Stimulated activated CD8-positive, alpha-beta memory T cell treated with anti-CD3 and anti-CD28 coated beads, Interleukin-2, amount 100 ng/mL, for 1 hour (primary cell): ENCODE data around the gene ZBTB7A.
A peak's percentile ranks its signal among the peaks of the same experiment; 100 is the strongest.

ENCODE experiments used
- DNase-seq, 2 donors: peaks; one replicate each; pipeline ENCODE4 v3.0.0-alpha.2; 2020; ENCODE audit warnings: low read depth in 2 of 2

The ZBTB7A gene

DNA sequence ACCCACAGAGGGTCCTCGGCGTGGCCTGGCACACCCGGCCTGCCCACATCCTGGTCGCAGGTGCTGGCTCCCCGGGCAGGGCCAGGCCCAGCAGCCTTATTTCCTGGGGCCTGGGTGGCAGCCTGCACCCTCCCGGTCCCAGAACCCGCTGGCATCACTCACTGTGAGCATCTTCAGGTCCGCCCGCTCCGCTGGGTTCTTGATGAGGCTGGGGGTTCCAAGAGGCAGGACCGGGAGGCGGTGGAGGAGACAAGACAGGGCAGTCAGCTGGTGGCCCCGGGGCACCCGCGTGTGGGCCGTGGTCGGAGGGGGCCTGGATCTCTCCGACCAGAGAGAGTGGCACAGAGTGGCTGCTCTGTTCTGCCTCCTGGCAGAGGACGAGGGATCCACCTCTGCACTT lies 27.6 kb upstream of the ZBTB7A start:
- DNase-seq = no peak

DNA sequence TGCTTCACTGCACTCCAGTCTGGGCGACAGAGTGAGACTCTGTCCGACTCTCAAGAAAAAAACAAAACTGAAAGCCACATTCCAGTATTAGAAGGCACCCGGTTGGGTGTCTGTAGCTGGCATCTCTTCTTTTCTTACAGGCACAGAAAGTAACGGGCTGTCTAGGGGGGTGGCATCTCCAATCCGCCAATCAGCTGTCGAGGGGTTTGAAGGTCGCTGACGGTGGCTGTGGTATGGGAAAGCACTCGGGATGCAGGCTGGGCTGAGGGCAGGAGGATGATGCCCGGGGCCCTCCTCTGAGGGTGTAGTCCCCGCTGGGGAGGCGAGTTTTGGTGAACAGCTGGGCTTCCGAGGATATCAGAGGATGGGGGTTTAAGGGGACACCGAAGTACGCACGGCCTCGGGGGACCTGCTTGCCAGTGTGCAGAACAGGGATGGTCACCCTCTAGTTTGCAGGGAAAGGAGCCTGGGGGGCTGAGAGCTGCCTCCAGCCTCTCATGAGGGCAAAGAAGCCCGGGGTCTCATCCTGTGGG lies 27.0 kb upstream of the ZBTB7A start:
- no peak for DNase-seq

DNA sequence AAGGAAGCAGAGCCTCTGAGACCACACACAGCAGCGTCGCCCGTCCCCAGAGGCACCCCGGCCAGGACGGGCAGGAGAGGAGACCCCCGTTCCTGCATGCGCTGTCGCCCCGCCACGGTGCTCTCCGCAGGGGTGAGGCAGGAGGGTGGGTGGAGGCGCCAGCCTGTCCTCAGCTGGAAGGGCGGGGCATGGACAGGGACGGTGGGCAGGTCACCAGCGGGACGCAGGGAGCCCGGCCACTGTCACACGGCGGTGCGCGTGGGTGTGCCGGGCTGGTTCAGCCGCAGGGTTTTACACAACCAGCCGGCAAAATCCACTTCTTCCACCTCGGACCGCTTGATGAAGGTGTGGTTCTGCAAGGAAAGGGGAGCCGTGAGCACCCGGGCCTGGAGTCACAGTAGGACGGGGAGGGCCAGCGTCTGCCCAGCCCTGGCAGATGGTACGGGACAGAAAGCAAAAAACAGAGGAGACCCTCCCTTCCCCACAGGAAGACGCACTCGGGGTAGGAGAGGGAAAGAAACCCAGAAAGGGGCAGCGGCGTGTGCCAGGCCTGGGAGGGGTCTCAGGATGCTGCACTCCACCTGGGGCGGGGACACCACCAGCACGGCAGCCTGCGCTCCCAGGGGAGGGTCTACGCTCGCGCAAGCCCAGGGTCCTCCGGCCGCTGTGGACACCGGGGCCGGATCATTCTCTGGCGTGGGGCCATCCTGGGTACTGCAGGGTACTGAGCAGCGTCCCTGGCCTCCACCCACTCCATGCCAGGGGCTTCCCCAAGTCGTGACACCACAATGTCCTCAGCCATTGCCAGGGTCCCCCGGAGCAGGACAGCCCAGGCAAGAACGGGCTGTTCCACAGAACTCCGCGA lies 23.9 kb upstream of the ZBTB7A start:
- DNase-seq = no peak

DNA sequence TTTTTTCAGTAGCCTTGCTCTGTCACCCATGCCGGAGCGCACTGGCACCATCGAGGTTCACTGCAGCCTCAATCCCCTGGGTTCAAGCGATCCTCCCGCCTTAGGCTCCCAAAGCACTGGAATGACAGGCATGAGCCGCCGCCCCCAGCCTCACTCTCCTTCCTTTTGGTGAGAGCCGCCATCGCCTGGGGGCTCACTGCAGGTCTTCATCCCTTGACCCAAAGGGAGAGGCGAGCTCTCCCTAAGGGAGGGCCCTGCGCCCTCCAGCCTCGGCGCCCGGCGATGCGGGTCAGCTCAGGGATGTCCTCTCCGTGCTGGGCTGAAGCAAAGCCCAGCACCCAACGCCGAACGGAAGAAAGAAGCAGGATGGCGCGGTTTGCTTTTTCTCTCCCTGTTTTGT lies 23.2 kb upstream of the ZBTB7A start:
- no peak for DNase-seq

DNA sequence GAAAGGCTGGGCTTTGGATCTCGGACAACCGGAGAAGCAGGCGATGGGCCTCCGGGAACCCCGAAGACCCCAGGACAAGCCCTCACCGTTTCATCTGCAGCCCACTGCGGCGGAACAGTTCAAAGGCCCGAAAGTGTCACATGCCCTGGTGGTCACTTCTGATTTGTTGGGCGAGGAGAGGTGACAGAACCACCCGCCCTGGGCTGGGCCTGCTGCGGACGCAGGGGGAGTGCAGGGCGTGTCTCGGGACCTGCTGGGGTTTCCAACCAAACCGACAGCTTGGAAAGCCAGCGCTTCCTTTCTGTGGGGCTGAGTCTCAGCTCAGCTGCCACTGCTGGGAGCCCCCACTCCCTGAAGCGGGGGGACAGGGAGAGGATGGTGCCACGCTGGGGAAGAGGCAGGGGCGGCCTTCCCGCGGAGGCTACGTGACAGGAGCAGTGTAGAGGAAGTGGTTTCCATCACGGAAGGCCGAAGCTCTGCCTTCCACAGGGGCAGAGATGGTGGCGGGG lies 22.8 kb upstream of the ZBTB7A start:
- DNase-seq = peak in 1 of 2 donors; percentile 24

DNA sequence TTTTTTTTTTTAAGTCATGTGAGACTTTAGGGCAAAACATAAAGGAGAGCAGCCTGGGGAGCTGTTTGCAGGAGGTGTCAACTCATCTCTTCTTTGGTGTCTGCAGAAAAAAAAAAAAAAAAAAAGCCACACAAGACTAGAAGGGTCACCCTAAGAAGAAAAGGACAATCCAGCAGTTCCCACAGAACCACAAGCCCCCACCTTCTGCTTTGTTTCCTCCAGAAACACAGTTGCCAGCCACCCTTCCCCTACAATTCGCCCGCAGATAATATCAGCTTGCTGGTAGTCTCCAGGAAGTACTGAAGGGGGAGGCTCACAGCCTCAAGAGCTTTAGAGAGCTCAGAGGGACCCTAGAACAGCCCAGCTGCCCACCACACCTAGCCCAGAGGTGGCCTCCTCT lies 22.3 kb upstream of the ZBTB7A start:
- peak in 1 of 2 donors; percentile 25 for DNase-seq

DNA sequence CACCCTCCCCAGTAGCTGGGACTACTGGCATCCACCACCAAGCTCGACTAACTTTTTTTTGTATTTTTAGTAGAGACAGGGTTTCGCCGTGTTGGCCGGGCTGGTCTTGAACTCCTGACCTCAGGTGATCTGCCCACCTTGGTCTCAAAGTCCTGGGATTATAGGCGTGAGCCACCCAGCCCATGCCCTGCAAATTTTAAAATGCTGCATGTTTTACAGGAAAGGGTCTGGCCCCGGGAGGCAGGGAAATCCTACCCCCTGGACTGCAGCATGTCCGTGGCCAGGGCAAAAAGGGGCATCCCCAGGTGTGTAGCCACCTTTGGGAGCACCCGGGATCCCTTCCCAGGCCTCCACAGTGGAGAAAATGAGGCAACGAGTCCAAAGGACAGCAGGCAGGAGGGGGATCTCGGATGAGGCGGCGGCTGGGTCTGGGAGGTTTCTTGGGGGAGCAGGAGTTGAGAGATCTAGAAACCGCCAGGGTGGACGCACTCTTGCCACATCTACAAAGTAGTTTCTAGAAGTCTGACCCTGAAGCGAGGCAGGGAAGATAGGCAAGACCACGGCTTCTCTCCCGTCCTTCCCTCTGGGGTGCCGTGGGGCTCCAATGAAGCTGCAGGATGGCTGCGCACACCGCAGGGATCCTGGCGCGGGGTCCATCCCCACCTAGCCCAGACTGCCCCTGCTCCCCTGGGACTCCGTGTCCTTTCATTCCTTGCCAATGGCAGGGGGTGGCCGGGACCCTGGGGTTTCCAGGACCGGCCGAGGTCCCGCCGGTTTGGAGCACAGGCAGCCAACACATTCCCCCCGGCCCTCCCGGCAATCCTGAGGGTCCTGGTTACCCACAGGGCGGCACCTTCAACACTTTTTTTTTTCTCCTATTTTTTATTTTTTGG lies 21.3 kb upstream of the ZBTB7A start:
- DNase-seq = no peak

DNA sequence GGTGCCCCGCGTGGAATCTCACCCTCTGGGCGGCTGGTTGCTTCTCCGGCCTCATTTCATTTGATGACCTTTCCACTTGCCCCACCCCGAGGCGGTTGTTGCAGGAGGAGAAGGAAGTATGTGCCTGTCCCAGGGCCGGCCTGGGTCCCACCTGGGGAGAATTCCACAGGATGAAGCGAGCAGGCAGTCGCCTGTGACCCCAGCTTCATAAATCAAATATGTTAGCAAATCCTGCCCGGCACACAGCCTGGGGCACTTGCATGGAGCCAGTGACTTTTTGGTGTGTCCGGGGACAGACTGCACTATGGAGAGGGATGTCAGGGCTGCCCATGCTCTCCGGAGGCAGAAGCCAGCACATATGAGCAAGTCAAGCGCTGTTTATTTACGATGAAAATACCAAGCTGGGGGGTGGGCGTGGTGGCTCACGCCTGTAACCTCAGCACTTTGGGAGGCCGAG lies 19.7 kb upstream of the ZBTB7A start:
- no peak for DNase-seq

DNA sequence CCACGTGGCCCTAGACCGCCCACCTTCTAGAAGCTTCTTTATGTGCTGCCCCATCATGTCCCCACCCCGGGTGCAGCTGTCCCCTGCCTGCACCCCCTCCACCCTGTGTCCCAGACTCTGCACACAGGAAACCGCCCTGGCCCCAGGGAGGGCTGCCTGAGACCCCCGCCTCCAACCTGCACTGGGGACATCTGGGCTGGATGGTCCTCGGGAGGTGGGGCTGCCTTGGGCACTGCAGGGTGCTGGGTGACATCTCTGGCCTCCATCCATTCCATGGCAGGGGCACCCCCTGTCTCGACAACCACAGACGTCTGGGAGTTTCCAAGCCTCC lies 17.8 kb upstream of the ZBTB7A start:
- DNase-seq = no peak

DNA sequence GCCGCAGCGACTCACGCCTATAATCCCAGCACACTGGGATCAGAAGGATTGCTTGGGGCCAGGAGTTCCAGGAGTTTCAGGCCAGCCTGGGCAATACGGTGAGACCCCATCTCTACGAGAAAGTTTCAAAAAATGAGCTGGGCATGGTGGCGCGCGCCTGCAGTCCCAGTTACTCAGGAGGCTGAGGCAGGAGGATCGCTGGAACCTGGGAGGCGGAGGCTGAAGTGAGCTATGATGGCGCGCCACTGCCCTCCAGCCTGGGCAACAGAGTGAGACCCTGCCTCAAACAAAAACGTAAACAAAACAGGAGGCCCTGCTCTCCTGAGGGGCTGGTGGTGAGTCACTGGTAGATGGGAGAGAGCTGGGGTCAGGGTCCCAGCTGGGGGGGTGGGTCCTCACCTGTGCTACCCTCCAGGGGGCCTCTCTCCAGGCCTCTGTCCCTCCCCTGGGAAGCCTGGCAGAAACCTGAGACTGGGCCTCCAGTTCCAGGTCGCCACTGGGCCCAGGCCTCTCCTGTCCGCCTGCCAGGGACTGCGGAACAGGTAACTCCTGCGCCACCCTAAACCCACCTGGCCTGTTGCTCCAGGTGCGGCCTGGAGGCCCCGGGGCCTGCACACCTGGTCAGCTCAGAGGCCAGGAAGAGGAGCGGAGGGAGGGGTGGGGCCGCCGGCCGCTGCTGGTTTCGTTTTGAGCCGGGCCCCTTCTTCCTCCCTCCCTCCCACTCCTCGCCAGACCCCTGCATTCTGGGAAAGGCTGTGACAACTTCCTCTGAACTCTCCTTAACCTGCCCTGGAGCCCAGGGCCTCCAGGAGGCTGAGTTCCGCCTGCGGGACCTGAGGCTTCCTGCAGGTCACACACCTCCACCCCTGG lies 17.2 kb upstream of the ZBTB7A start:
- DNase-seq = no peak

DNA sequence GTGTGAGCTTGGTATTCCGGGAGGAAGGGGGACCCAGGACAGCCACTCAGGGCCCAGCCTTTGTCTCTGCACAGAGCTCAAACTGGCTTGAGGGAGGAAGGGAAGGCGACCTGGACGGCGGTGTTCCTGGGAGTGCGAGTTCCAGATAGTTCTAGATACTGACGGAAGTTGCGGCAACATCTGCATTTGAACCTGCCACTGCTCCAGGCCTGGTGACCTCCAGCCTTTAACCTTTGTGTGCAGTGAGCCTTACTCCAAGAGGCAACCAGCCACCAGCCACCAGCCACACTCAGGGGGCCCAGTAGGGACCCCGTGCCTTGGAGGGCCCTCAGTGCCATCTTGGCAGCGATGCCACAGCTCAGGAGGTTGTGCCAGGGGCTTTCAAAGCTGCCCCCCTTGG lies 15.5 kb upstream of the ZBTB7A start:
- DNase-seq = no peak

DNA sequence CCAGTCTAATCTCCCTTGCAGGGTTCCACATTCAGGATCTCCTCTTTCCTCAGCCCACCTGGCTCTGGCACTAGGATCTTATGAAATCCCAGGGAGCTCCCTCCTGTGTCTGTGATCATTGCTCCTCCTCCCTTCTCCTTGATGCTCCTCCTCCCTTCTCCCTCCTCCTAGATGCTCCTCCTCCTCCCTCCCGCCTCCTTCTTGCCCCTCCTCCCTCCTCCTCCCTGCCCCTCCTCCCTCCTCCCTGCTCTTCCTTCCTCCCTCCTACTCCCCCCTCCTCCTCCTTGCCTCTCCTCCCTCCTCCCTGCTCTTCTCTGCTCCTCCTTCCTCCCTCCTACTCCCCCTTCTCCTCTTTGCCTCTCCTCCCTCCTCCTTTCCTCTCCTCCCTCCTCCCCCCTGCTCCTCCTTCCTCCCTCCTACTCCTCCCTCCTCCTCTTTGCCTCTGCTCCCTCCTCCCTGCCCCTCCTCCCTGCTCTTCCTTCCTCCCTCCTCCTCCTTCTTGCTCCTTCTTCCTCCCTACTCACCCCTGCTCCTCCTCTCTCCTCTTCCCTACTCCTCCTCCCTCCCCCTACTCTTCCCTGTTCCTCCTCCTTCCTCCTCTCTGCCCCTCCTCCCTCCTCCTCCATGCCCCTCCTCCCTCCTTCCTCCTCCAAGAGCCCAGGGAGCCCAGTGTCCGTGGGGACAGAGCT lies 14.9 kb upstream of the ZBTB7A start:
- no peak for DNase-seq

DNA sequence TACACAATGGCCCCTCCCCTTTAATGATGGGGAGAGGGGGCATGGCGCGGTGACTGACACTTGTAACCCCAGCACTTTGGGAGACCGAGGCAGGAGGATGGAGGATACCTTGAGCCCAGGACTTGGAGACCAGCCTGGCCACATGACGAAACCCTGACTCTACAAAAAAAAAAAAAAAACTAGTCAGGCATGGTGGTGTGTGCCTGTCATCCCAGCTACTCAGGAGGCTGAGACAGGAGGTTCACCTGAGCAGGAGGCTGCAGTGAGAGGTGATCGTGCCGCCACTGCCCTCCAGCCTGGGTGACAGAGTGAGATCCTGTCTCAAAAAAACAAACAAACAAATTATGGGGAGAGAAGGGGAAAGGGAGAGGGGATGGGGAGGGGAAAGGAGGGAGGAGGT lies 13.8 kb upstream of the ZBTB7A start:
- DNase-seq = no peak

DNA sequence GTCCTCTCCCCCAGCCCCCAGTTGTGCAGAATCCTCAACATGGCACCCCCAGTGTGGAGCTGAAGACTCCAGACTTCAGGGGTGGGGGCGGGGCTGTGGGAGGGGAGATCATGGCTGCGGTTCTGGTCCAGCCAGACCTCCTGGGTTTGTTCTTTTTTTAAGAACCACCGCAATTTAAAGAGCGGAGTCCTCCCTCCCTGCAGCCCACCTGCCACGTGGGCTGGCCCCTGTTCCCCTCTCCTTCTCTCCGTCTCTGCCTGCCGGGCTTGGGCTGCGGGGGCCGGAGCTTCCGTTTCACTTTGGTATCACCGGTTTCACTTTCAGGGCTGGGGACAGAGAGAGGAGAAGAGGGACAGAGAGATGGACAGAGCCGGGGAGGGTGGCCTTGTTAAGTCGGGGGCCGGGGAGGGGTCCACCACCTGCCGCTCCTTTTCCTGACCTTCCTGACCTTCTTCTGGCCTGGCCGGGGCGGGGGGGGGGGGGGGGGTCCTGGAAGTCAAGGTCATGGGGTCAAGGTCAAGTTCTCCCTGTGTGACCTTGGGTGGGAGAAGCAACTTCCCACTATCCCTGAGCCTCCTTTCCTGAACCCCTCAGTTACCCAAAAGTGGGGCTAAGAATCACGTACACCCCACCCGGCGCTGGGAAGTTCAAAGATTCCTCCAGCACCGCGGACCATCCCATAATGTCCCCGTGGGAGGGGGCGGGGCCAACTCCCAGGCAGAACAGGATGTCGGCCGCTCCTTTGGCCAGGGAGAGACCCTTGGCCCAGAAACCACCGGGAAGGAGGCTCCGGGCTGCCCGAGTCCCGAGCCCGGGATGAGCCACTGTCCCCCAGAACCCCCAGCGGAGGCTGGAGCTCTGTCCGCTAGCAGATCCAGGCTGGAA lies 11.3 kb upstream of the ZBTB7A start:
- peak in 1 of 2 donors; percentile 32 for DNase-seq

DNA sequence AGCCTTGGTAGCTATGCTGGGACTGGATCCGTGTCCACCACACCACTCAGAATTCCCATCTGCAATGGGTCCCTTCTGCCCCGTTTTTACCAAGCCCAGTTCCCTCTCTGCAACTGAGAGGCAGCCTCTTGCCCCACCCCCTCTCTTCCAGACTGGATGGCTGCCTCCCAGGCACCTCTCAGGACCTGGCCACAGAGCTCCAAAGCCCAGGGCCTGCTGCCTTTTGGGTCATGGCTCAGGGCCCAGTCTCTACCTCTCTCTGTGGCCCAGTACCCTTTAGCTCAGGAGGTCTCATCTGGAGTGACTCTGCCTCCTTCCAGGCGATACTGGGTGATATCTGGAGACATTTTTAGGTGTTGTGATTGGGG lies 10.3 kb upstream of the ZBTB7A start:
- no peak for DNase-seq

DNA sequence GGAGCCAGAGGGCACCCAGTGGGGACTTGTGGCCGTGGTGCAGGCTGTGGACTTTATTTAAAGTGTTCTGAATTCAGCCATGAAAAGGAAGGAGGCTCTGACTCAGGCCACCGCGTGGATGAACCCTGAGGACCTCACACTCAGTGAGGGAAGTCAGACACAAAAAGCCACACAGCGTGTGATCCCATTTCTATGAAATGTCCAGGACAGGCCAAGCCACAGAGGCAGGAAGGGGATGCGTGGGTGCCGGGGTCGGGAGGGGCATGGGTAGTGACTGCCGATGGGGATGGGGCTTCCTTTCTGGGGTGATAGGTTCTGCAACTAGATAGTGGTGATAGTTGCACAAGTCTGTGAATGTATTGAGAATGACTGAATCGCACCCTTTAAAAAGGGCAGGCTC lies 8.7 kb upstream of the ZBTB7A start:
- no peak for DNase-seq

DNA sequence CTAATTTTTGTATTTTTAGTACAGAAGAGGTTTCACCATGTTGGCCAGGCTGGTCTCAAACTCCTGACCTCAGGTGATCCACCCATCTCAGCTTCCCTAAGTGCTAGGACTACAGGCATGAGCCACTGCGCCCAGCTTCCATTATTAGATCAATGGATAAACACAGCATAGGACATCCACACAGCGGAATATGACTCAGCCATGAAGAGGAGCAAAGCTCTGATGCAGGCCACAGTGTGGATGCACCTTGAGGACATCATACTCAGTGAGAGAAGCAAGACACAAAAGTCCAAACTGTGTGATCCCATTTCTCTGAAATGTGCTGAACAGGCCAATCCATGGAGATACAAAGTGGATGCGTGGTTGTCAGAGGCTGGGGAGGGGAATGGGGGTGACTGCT lies 4.9 kb upstream of the ZBTB7A start:
- DNase-seq = no peak

DNA sequence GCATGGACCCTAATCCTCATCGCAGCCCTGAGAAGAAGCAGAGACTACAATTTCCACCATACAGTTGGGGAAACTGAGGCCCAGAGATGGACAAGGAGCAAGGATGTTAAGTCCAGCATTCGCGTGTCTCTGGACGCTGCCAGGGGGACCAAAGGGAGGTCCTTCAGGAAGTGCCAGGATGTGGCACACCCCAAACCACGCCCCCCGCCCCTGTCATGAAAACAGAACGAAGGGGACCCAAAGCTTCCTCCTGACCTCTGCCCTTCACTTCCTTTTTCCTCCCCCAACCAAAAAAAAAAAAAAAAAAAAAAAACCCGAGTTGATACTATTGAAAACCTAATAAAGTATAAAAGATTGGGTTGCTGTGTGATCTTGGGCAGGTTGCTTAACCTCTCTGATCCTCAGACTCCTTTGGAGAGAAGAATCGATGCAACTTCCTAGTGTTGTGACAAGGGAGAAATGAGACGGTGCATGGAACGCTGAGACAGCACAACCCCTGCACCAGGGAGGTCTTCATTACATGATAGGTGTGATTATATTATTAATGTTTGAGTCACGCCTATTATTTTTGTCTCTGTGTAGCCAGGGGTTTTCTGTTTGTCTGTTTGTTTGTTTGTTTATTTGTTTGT lies 2.7 kb upstream of the ZBTB7A start:
- no peak for DNase-seq
